ENCODE measurements around the gene HOXA3. TPM values are rescaled to one million over a fixed set of nuclear protein-coding genes. Genes with fewer than 3 reads are reported as not detected.

HOXA3 gene
- polyA plus RNA-seq, 2 of the 4 experiments (the other 2 are of a cell fraction): 3.3 to 8.7 TPM

- TF ChIP-seq POLR2AphosphoS2 (conservative IDR thresholded peaks at IDR 0.05; ENCODE audit: low read length) (no peak), RFX5 (IDR thresholded peaks at IDR 0.05) (no peak)
These were observed 7.6 kb downstream of the HOXA3 start (continued) for GRCh38 chr7:27144781-27145164.

GRCh38 chr7:27143950-27144780 is 8.2 kb downstream of the HOXA3 start:
- no peak for TF ChIP-seq ZSCAN20 (CRISPR knock-in tag; IDR thresholded peaks at IDR 0.05)
- TF ChIP-seq, protein P1, sequence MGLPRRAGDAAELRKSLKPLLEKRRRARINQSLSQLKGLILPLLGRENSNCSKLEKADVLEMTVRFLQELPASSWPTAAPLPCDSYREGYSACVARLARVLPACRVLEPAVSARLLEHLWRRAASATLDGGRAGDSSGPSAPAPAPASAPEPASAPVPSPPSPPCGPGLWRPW (IDR thresholded peaks at IDR 0.05): no peak
- TF ChIP-seq KDM1A (IDR thresholded peaks at IDR 0.05; ENCODE audit: low read depth): no peak
- TF ChIP-seq JUN (IDR thresholded peaks at IDR 0.05): no peak
- TF ChIP-seq, protein P2, sequence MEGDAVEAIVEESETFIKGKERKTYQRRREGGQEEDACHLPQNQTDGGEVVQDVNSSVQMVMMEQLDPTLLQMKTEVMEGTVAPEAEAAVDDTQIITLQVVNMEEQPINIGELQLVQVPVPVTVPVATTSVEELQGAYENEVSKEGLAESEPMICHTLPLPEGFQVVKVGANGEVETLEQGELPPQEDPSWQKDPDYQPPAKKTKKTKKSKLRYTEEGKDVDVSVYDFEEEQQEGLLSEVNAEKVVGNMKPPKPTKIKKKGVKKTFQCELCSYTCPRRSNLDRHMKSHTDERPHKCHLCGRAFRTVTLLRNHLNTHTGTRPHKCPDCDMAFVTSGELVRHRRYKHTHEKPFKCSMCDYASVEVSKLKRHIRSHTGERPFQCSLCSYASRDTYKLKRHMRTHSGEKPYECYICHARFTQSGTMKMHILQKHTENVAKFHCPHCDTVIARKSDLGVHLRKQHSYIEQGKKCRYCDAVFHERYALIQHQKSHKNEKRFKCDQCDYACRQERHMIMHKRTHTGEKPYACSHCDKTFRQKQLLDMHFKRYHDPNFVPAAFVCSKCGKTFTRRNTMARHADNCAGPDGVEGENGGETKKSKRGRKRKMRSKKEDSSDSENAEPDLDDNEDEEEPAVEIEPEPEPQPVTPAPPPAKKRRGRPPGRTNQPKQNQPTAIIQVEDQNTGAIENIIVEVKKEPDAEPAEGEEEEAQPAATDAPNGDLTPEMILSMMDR (IDR thresholded peaks at IDR 0.05): peak; percentile 7; the same call in 1 of the 3 replicates
- no peak for TF ChIP-seq RAD21 (conservative IDR thresholded peaks at IDR 0.05 in 1 of 2, IDR thresholded peaks at IDR 0.05 in 1 of 2)
- no peak for TF ChIP-seq MYC (IDR thresholded peaks at IDR 0.05; ENCODE audit: borderline replicate concordance, low read length)
- TF ChIP-seq NPAS2 (CRISPR knock-in tag; IDR thresholded peaks at IDR 0.05; ENCODE audit: borderline replicate concordance): no peak
- TF ChIP-seq TFCP2L1 (CRISPR knock-in tag; IDR thresholded peaks at IDR 0.05): no peak
- TF ChIP-seq MAZ (IDR thresholded peaks at IDR 0.05; ENCODE audit: borderline replicate concordance, low read depth, low read length): no peak
- TF ChIP-seq ELK1 (IDR thresholded peaks at IDR 0.05; ENCODE audit: low read depth, low read length): no peak
- no peak for TF ChIP-seq POLR2A (IDR thresholded peaks at IDR 0.05; ENCODE audit: low read length)
- 0 out of 3 replicates have a peak, but pooled peaks have one; percentile 3 for TF ChIP-seq SMC3 (IDR thresholded peaks at IDR 0.05)
- no peak for TF ChIP-seq HEYL (CRISPR knock-in tag; IDR thresholded peaks at IDR 0.05)
- Histone ChIP-seq H3K4me1 (peaks cover 9% of the 10 kb centered on the region), H3K4me2 (peak overlapping the region; percentile 87; the same call in 2 of the 3 replicates), H3K27ac (peak overlapping the region; percentile 31 to 58; a peak in 2 of 6 replicates), H3K9me3 (no peaks in the 10 kb centered on the region), H3K4me3 (0 out of 3 replicates have a peak overlapping the region, but pooled peaks have one; percentile 26)
- ATAC-seq: no peak
- POLR2A ChIA-PET: interaction anchor here (0.7 to 1.3 kb wide), 6 partner anchors 13 to 444 kb away, joined by 3 to 7 read pairs (median 4); partner anchors contain the start of genes HOXA7 and SKAP2
- WGBS (ENCODE audit: missing lambda C conversion rate): 57% methylated on average over 38 of the region's 40 CpGs
- no peak for FAIRE-seq
- CTCF ChIA-PET: interaction anchor here (0.8 to 11.1 kb wide), 37 partner anchors 7 to 906 kb away, joined by 3 to 160 read pairs (median 5); partner anchors contain the start of genes HOXA3, HOXA4, HOXA7 and HOXA9
- DNase-seq (ENCODE audit: low read depth in 1 of 2, low spot score in 1 of 2): no peak

DNA sequence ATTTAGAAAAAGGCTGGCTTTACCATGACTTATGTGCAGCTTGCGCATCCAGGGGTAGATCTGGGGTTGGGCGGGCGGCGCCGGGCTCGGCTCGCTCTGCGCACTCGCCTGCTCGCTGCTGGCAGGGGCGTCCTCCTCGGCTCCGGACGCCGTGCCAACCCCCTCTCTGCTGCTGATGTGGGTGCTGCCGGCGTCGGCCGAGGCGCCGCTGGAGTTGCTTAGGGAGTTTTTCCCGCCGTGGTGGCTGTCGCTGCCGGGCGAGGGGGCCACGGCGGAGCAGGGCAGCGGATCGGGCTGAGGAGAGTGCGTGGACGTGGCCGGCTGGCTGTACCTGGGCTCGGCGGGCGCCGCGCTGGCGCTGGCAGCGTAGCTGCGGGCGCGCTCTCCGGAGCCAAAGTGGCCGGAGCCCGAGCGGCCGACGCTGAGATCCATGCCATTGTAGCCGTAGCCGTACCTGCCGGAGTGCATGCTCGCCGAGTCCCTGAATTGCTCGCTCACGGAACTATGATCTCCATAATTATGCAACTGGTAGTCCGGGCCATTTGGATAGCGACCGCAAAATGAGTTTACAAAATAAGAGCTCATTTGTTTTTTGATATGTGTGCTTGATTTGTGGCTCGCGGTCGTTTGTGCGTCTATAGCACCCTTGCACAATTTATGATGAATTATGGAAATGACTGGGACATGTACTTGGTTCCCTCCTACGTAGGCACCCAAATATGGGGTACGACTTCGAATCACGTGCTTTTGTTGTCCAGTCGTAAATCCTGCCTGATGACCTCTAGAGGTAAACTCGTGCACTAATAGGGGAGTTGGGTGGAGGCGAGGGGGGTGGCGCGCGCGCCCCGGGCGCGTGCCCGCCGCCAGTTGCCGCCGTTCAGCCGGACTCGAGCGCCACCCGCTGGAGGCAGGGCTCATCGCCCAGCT is 9.1 kb downstream of the HOXA3 start, which contains the start of gene HOXA5:
HOXA5 (minus strand) TSS at position 659 of the 927 bp plus-strand sequence; CDS start at position 585, 74 bp downstream.
- peak; percentile 78 to 85 for ATAC-seq
- TF ChIP-seq BHLHE40 (IDR thresholded peaks at IDR 0.05; ENCODE audit: low read depth, low read length) (peak; percentile 47), ESRRA (IDR thresholded peaks at IDR 0.05; ENCODE audit: borderline replicate concordance, low read length) (no peak), CEBPB (IDR thresholded peaks at IDR 0.05) (peak; percentile 33 to 68; a peak in 3 of 4 replicates), MYC (IDR thresholded peaks at IDR 0.05; ENCODE audit: borderline replicate concordance, low read length) (peak; percentile 49; the same call in 1 of the 2 replicates), E2F6 (IDR thresholded peaks at IDR 0.05; ENCODE audit: borderline replicate concordance, low read depth) (no peak), JUN (IDR thresholded peaks at IDR 0.05) (peak; percentile 32 to 40; a peak in 1 of 5 replicates), RFX5 (IDR thresholded peaks at IDR 0.05) (no peak), SMC3 (IDR thresholded peaks at IDR 0.05) (peak; percentile 77), HMGXB4 (CRISPR knock-in tag; IDR thresholded peaks at IDR 0.05; ENCODE audit: borderline replicate concordance) (no peak), BCL3 (IDR thresholded peaks at IDR 0.05) (peak; percentile 62; the same call in 1 of the 3 replicates), RAD21 (conservative IDR thresholded peaks at IDR 0.05 in 1 of 2, IDR thresholded peaks at IDR 0.05 in 1 of 2) (peak; percentile 73 to 91)

More for the DNA sequence above, 9.1 kb downstream of the HOXA3 start, which contains the start of gene HOXA5:
- CTCF ChIA-PET: interaction anchor here (0.6 to 11.1 kb wide), 37 partner anchors 8 to 905 kb away, joined by 3 to 160 read pairs (median 5); partner anchors contain the start of genes HOXA3, HOXA4, HOXA7 and HOXA9
- Histone ChIP-seq H3K27ac (peak within 1 kb of the TSS; percentile 79 to 93), H3K9me3 (no peaks in the 10 kb centered on the region), H3K4me1 (peaks cover 5% of the 10 kb centered on the region; the same call in 2 of the 3 replicates), H3K4me3 (peak within 1 kb of the TSS; percentile 72), H3K4me2 (peak within 1 kb of the TSS; percentile 87)
- peak; percentile 80 for FAIRE-seq
- peak; percentile 95 to 96 for DNase-seq (ENCODE audit: low read depth in 1 of 2, low spot score in 1 of 2)
- POLR2A ChIA-PET: interaction anchor here (0.7 to 1.4 kb wide), 7 partner anchors 14 to 444 kb away, joined by 3 to 7 read pairs (median 4); partner anchors contain the start of genes HOXA7 and SKAP2
- WGBS (ENCODE audit: missing lambda C conversion rate): 50% methylated on average over 77 of the region's 86 CpGs
